HG03108 (cell line): Measurements from ENCODE around the gene SUSD1.

ENCODE experiments used
- ATAC-seq: cut with Tn5 transposase; IDR thresholded peaks from one replicate; pipeline ENCODE4 v1.9.1; 2021; ENCODE audit warnings: moderate library complexity; ENCODE audit not compliant: unreplicated experiment

SUSD1 gene

GRCh38 chr9:111993319-111993718 lies 181.8 kb downstream of the SUSD1 start:
- no peak for ATAC-seq

- peak; percentile 86 for ATAC-seq
Observed at GRCh38 chr9:111992523-111992922, 182.6 kb downstream of the SUSD1 start.

- no peak for ATAC-seq
Observed at GRCh38 chr9:111991179-111991578, 183.9 kb downstream of the SUSD1 start.
